Stimulated activated CD8-positive, alpha-beta memory T cell treated with anti-CD3 and anti-CD28 coated beads, Interleukin-4, amount 100 ng/mL, for 24 hours (primary cell): ENCODE measurements around the gene MYH4.

Experiments used
- DNase-seq: peaks from one replicate; pipeline ENCODE4 v3.0.0-alpha.2; 2020; ENCODE audit warnings: low read depth

Gene MYH4

DNA sequence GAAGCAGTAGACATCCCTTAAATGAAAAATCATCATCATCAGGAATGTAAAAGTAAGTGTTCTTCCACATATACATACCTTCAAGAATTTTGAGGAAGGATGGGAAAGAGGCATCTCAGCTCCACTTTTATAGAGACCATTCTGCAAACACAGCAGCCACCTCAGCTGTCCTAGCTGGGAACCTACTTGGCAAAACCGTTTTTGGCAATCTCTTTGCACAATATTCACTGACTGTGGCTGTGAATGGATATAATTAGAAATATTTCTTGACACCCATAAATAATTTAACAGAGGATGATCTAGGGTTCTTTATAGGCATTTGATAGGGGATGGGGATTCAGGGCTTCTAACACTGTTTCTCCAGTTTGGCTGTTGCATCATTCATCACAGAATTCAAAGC is at the start of gene MYH4:
MYH4 (minus strand) TSS at position 101 of the 400 bp plus-strand sequence. CDS start 2,814 bp downstream, outside the sequence.
- DNase-seq, result no peak

DNA sequence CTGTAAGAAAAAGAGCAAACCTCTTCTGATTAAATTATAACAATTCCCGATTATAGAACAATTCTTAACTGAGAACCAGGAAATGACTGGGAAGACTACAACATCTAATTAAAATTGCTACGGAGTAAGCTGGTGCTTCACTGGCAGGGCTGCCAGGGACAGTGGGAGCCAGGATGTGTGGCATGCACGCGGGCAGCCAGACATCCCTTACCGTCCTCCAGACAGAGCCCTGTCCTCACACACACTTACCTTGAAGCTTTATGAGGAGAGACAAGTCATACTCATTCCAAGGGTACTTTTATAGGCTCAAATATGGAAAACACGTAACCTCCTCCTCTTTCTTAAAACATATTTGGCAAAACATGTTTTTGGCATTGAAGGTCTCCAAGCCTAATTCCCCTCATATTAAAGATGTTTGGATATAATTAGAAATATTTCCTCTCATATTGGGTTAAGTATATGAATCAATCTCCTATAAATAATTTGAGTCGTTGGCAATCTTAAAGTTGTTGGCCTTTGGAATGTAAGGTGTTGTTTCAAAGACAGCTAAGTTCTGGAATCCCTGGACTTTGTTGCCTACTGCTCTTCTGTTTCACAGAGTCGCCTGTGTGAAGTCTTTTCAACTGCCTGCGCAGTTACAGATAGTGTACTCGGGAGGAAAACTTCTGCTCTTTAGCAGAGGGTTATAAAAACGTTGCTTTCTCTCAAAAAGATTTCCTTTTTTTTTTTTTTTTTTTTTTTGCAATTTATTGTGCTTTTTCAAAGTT is 49.1 kb upstream of the MYH4 start, which contains the start of gene MYH1:
MYH1 (minus strand) TSS at position 272 of the 767 bp plus-strand sequence. CDS start 1,900 bp downstream, outside the sequence.
- no peak for DNase-seq

DNA sequence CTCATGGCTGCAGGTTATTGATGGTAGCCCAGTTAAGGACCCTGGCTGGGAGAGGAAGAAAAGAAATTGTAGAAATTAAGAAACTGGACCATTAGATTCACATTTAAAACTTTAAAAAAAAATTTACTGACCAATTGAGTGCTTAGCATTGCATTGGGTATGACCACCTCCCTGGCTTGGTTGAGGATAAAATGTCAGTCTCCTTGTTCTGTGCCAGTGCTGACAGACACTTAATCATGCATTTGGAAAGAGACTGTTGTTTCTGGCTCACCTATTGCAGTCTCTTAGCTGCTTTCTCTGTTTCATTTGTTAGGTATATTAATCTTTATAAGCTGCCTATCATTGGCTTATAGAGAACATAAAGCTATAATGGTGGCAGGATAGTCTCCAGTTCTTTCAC is 47.3 kb upstream of the MYH4 start:
- DNase-seq, result no peak

DNA sequence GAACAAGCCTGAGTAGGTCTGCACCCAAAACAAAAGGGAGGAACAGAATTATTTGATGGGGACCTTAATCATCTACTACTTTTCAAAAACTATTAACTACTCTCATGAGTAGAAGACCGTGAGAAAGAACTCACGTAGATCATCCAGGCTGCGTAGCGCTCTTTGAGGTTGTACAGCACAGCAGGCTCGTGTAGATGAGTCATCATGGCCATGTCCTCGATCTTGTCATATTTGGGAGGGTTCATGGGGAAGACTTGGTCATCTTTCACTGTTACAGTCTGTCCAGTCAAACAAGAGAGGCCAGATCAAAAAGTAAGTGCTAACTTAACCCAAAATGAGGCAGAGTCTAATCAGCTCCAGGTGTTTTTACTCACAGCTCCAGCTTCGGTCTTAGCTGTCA is 46.7 kb upstream of the MYH4 start:
- no peak for DNase-seq

DNA sequence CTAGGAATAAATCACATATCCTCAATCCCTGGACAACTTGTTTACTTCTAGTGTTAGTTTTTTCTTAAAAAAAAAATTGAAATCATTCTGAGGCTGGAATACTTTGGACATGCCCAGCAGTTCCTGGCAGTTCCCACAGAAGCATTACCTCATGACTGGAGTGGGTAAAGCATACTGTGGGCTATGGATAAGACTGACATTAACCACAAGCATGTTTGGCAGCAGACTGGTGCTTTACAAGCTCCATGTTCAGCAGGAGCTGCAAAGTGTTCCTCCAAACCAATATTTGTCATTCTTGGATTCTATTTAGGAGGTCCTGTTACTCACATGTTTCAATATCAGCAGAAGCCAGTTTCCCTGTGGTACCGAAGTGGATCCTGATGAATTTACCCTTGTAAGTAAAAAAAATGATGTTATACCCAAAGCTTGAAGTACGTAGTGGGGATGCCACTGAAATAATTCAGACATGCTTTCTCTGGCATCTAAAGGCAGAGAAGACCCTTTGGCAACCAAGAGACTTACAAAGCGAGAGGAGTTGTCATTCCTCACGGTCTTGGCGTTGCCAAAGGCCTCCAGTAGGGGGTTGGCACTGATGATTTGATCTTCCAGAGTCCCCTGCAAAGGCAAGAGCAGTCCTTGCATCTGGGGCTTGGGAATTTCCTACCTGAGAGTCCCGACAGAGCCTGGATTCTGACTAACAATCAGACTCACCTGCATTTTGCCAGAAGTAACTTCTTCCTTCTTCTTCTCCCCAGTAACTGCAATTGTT is 44.1 kb upstream of the MYH4 start:
- DNase-seq, result no peak

DNA sequence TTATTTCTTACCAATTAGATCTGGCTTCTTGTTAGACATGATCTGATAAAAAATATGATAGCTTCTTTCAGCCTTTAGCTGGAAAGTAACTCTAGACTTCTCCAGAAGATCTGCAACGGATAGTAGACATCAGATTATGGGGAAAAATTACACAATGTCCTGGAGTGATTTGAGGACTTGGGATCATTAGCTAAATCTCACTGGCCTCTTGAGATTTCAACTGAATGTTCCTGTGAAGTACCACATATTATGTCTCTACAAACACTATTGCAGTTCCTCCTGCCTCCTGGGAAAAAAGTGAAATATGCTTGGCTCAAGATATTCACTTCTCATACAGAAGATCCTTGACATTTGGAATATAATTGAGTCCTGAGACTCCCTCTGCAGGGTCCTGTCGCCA is 43.5 kb upstream of the MYH4 start:
- DNase-seq, result no peak

DNA sequence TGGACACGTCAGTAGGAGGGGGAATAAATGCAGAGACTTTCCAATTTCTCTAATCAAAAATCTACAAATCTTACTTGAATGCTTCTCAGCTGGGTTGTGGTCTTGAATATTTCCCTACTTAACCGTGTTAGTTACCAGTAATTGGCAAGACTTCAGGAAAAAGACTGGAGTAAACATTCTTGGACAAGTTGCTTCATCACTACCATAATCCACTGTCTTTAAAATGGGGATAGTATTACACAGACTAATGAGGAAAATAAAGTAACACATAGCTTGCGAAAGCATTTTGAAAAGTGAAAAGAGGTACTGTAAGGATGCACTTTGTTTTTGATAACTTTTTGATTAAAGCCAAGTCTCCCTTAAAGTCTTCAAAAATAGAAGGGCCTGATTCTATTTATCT is 30.6 kb upstream of the MYH4 start:
- DNase-seq, result no peak

DNA sequence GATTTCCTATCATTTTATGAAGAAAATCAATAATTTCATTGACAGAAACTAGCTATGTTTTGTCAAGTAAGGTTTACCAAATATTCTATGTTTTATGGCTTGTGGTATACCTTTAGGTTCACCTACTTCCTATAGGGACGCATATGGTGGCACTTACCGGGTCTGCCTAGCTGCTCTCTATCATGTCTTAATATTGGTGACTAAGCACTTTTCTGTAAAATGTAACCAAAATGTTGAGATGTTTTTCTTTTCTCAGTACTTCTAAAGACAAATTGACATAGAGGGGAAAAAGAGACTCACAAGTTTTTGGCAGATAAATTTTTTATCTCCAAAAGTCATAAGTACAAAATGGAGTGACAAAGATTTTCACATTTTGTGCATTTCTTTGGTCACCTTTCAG is 22.6 kb upstream of the MYH4 start:
- no peak for DNase-seq

DNA sequence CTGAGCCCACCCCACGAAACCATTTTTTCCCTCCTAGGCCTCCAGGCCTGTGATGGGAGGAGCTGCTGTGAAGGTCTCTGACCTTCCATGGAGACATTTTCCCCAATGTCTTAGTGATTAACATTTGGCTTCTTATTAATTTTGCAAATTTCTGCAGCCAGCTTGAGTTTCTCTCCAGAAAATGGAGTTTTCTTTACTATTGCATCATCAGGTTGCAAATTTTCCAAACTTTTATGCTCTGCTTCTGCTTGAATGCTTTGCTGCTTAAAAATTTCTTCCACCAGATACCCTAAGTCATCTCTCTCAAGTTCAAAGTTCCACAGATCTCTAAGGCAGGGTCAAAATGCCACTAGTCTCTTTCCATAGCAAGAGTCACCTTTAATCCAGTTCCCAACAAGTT is 12.9 kb upstream of the MYH4 start:
- no peak for DNase-seq

DNA sequence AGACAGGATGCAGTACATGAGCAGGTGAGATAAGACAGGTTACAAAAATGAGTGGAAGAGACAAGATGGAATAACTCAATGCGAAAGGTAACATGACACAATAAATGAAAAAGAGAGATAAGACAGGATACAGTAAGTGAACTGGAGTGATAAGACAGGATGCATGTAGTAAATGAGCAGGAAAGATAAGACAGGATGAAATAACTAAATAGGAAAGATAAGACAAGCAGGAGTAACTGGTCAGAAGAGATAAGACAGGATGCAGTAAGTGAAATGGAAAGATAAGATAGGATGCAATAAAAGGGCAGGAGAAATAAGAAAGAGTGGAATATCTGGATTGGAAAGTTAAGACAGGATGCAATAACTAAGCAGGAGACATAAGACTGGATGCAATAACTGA is 8.3 kb upstream of the MYH4 start:
- DNase-seq, result no peak

DNA sequence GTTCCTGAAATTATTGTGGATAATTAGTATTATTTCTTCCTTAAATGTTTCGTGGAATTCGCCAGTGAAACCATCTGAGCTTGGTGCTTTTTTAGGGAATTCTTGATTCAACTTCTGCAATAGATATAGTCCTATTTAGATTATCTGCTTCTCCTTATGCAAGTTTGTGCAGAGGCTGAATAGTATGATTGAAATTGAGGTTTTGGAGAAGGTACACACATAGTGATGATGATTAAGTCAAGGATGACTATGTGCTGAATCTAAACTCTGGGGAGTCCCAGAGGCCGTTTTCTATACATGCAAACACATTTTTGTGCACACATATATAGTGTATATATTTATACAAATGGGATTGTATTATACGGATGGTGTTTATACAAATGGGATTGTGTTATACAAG is 5.2 kb upstream of the MYH4 start:
- DNase-seq, result no peak

DNA sequence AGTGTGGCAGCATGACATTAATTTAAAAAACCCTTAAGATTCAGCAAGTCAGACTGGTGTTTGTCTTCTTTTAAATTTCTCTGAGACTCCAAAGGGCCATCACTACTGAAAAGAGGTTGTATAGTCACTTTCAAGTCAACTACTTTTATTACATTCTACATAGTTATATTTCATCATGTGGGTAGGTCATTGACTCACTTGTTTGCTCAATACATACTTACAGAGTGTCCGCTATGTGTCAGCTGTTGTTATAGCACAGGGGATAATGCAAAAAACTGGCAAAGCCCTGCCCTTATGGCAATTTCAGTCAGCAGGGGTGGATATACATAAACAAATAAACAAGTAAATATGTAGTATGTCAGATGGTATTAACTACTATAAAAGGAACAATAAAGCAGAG is 2.5 kb upstream of the MYH4 start:
- no peak for DNase-seq

DNA sequence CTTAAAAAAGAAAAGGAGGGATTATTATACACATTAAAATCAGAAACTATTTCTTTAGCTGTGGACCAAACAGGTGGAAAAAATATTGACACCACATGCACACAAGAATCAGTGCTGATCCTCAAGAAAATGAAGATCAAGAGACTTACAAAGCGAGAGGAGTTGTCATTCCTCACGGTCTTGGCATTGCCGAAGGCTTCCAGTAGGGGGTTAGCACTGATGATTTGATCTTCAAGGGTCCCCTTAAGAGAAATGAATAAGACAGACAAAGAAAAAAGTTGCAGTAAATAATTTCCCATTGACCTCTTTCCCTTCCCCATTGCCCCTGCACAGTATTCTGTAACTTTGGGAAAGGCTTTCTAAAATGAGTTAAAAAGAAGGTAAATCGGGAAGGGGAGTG is 6.0 kb downstream of the MYH4 start:
- DNase-seq, result no peak

DNA sequence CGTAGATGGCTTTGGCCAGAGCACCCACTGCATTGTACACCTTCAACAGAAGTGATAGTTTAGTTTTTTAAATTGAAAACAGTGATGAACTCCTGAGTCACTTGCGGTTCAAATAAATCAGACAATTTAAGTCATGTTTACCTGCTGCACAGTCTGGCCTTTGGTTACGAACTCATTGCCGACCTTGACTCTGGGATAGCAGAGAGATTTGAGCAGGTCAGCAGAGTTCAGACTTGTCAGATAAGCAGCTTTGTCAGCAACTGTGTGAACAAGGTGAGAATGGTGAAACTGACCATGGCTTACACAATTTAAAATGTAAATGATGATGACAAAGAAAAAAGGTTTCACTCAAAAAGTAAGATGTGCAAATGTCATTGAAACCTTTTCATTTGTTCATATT is 9.3 kb downstream of the MYH4 start:
- no peak for DNase-seq

DNA sequence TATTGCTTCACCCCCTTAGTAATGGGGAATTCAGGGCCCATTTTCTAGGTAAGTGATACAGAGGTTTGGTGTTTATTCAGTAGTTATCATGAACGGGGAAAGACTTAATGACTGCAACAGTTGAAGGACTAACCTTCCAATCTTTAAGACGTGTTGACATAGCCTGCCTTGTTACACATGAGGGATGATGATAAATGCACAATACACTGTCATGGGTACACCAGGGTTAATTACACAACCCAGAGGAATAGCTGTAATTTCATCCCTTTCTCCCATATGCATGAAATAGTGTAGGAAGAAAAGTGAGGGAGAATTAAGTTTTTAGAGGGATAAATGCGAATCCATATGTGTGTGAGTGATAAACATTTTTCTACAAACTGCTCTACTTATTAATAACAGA is 10.7 kb downstream of the MYH4 start:
- DNase-seq, result no peak

DNA sequence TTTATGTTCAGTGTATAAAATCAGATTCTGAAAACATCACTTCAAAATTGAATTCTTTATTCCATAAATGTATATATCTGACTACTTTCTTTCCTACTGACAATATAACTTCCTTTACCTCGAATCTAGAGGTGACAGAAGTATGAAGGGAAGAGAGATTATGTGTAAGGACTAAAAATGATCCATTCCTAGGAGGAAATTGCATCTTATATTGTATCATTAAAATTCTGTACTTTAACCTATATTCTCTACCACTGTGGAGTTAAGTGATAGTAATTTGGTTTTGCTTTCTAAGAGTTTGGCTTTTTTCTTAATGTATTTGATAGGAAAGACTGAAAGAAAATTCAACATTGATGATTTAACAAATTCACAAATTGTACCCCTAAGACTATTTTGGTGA is 11.4 kb downstream of the MYH4 start:
- DNase-seq, result no peak

DNA sequence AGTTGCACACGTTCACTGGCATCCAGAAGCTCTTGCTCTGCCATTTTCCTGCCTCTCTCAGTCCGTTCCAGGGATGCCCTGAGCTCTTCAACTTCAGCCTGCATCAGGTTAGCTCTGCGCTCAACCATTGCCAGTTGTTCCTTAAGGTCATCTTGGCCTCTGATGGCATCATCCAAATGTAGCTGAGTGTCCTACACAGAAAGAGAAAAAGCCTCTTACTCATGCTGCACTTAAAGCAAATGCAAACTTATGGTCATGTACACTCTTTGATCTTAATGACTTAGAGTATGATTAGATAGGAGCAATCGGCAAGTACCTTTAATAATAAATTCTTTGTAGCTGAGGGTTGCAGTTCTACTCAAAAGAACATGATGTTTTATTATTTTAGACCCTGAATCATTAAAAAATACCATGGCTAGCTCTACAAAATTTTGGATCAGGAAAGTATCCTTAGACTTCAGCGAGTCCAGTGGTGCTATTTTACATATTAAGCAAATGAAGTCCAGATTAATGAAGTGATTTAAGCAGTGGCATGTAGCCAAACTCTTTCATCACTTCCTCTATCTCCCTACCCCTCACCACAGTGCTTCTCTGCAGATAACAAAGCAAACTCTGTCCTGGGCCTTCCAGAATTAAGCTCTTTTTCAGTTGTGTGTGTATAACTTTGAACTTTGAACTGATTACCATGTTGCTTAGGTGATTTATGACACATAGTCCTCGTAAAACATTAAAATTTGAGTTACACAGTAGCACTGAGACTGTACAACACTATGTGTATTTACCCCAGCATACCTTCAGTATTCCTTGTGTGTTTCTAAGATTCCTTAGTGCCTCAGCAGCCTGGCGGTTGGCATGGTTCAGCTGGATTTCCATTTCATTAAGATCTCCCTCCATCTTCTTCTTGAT is 22.1 kb downstream of the MYH4 start:
- no peak for DNase-seq

DNA sequence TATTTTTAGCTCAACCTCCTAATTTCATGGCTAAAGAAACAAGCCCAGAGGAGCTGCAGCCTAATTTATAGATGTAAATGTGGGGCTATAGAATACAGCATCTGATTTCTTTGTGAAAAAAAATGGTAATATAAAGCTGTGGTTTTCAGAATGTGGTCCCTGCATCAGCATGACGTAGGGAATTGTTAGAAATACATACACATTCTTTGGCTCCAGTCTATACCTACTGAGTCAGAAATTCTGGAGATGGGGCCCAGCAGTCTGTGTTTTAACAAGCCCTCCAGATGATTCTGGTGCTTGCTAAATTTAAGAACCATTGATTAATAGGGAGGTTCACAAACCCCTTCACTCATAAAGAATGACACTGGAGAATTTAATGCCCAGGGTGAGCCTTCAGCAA is 29.5 kb downstream of the MYH4 start:
- no peak for DNase-seq

DNA sequence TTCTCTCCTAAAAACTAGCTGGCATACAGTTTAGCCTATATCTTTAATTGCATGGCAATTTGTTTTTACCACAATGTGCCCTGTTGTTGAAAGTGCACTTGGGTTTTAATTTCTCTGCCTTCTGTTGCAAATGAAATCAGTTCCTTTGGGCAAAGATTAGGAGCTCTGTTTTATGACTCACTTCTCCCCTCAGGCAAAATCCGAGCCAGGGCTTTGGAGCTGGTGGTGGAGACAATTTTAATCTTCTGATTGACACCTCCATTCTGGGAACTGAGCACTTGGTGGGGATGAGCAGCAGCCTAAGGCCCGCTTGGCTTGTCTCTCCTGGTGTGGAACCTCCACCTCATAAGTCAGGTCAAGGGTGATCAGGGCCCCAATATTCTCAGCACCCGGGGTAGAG is 34.3 kb downstream of the MYH4 start:
- DNase-seq, result no peak

DNA sequence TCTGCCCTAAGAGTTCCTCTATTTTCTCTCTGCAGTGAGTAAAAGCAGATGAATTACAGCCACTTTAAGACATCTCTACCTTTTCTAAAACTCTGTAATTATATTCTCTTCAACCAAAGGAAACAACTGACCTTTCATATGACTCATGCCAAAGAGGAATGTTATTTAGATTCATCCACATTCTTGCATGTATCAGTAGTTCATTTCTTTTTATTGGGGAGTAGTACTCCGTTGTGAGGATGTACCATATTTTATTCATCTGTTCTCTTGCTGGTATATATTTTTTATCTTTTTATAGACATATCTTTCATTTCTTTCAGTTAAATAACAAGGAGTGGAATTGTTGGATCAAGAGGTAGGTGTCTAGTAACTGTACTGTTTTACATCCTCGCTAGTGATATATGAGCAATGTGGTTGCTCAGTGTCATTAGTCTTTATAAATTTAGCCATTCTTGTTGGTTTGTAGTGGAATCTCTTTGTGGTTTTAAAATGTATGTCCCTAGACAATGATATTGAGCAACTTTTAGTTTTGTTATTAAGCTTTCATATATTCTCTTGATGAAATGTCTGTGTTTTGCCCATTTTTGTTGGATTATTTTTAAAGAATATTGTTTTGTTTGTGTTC is 39.8 kb downstream of the MYH4 start:
- no peak for DNase-seq

DNA sequence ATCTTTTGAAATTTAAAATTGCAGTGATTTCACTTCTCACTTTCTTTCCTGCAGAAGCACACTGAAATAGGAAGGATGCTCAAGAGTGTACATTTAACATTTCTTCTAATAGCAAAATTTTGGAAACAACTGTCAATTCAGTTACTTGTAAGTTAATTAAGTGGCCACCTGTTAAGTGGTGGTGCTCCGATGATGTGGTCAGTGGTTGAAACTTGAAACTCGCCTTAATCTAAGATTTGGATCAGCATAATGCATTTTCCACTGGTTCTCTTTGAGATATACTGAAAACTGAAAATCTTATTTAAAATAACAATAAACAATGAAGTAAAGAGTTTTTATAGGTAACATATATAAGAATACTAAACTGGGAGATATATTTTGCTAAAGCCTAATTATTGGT is 40.6 kb downstream of the MYH4 start:
- DNase-seq, result no peak

DNA sequence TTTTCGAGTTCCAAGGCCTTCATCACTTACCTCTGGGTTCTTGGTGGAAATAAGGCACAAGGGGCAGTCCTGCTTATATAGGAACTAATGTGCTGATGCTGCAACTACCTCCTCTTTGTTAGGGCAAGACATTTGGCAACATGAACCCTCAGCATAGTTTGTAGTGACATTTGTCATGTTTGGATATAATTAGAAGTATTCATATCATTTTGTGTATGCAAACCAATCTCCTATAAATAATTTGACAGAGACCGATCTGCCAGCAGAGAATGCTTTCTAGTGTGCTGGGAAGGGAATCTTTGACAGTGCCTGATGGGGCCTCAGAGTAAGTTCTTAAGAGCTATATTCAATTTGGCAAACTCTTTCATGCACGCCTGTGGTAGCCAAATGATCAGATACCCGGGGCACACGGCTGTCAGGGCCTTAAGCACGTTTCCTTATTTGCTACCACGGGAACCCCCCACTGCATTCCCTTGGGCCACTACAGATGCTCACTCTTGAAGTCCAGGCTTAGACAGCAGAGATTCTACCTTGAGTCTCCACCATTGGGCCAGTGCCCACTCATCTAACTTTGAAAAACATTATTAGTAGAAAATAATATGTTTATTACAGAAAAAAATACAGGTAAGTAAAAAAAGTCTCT is 47.3 kb downstream of the MYH4 start, which contains the start of gene MYH8:
MYH8 (minus strand) TSS at position 51 of the 643 bp plus-strand sequence. CDS start 1,723 bp downstream, outside the sequence.
- DNase-seq, result no peak
